ENCODE measurements around the gene CCL21. TPM values are rescaled to one million over a fixed set of nuclear protein-coding genes. Genes with fewer than 3 reads are reported as not detected.
"Not testable (repeated sequence)": the region's sequence is repeated elsewhere in the genome, so short reads cannot be mapped to it uniquely, and the experiment has no call there.

CCL21 gene, protein sequence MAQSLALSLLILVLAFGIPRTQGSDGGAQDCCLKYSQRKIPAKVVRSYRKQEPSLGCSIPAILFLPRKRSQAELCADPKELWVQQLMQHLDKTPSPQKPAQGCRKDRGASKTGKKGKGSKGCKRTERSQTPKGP
- polyA plus RNA-seq (2012; ENCODE audit: insufficient read depth, insufficient read length, low read depth) = not detected

DNA sequence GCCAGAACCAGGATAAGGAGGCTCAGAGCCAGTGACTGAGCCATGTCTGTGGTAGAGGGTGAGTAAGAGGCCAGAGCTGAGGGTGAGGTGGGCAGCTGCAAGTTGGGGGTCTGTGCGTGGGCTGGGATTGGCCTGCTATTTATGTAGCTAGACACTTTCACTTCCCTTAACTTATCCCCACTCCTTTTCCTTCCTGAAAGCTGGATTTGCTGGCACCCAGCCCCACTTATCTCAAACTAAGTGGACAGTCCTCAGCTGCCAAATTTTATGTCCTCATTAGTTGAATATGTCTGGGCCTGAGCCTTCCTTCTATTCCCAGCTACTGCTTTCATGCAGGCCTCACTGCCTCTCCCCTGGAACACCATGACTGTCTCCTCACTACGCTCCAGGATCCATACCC lies at the start of gene CCL21:
CCL21 (minus strand) TSS at position 114 of the 400 bp plus-strand sequence; CDS start at position 44, 70 bp downstream.
- H3K9me3 ChIP-seq = no peaks in the 10 kb centered on the region
- no peaks in the 10 kb centered on the region for H3K4me1 ChIP-seq
- no peaks in the 10 kb centered on the region for H3K36me3 ChIP-seq
- no peak for DNase-seq
- TF ChIP-seq, protein P1, sequence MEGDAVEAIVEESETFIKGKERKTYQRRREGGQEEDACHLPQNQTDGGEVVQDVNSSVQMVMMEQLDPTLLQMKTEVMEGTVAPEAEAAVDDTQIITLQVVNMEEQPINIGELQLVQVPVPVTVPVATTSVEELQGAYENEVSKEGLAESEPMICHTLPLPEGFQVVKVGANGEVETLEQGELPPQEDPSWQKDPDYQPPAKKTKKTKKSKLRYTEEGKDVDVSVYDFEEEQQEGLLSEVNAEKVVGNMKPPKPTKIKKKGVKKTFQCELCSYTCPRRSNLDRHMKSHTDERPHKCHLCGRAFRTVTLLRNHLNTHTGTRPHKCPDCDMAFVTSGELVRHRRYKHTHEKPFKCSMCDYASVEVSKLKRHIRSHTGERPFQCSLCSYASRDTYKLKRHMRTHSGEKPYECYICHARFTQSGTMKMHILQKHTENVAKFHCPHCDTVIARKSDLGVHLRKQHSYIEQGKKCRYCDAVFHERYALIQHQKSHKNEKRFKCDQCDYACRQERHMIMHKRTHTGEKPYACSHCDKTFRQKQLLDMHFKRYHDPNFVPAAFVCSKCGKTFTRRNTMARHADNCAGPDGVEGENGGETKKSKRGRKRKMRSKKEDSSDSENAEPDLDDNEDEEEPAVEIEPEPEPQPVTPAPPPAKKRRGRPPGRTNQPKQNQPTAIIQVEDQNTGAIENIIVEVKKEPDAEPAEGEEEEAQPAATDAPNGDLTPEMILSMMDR (IDR thresholded peaks at IDR 0.05; ENCODE audit: low read depth, low read length) = no peak
- no peak within 1 kb of the TSS for H3K4me3 ChIP-seq (ENCODE audit: low read depth, low read length)
- peaks cover 15% of the 10 kb centered on the region for H3K27me3 ChIP-seq

DNA sequence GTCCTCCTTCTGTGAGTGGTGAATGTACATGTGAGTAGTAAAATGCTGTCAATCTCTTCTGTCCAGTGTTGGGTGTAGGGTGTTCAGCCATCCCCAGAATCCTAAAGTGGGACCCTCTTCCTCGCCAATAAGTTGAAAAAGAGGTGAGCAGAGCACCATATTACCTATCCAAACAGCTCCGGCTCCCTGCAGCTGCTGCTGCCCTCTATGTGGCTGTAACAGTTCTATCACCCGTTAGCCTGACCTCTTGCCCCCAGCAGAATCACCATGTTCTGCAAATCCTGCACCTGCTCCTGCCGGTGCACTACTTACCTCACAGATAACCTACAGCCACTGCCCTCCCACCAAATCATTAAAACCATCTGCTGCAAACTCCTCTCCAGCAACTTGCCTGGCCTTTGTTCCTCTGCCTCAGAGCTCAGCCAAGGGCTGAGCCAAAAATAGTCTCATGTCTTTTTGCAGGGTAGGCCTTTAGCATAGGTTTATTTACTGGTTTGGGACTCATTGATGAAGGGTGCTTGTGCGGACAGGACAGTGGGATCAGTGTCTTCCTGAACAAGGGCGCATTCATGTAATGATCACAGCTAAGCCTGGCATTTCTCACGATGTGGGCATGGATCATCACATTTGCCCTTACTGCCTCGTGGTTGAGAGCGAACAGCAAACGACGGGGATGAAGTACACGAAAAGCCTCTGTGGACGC lies 49.6 kb upstream of the CCL21 start:
- Histone ChIP-seq H3K4me3 (ENCODE audit: low read depth, low read length) (no peak overlapping the region), H3K9me3 (no peaks in the 10 kb centered on the region), H3K27me3 (peaks cover 2% of the 10 kb centered on the region; the same call in 1 of the 2 replicates), H3K36me3 (no peaks in the 10 kb centered on the region), H3K4me1 (no peaks in the 10 kb centered on the region)
- TF ChIP-seq, protein P1 (IDR thresholded peaks at IDR 0.05; ENCODE audit: low read depth, low read length) = no peak
- no peak for DNase-seq

DNA sequence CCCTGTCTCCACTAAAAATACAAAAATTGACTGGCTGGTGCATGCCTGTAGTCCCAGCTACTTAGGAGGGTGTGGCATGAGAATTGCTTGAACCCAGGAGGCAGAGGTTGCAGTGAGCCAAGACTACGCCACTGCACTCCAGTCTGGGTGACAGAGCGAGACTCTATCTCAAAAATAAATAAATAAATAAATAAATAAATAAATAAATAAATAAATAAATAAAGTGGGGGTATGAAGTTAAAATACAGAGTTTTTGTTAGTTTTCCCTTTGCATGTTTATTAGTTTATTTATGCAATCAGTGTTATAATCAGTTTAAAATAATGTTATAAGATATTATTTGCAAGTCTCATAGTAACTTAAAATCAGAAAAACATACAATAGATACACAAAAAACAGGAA lies 40.4 kb upstream of the CCL21 start:
- H3K4me3 ChIP-seq (ENCODE audit: low read depth, low read length) = not testable (repeated sequence)

DNA sequence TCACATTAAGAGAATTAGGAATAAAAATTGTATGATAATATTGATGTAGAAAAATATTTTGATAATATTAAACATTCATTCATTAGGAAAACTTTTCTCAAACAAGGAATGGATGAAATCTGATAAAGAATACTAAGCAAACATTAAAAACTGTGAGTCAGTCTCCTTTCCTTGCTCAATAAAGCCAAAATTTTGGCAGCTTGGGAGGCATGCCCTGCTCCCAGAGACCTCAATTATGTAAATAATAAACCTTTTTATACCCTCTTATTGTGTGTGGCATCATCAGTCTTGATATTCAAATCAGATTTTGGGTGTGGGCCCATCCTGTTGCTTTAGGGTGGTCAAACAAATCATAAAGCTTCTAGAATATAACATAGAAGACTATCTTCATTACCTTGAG lies 36.6 kb upstream of the CCL21 start:
- no peak for DNase-seq
- Histone ChIP-seq H3K4me1 (no peaks in the 10 kb centered on the region), H3K9me3 (no peaks in the 10 kb centered on the region), H3K4me3 (ENCODE audit: low read depth, low read length) (no peak overlapping the region), H3K27me3 (peaks cover 3% of the 10 kb centered on the region; the same call in 1 of the 2 replicates), H3K36me3 (no peaks in the 10 kb centered on the region)
- TF ChIP-seq, protein P1 (IDR thresholded peaks at IDR 0.05; ENCODE audit: low read depth, low read length) = no peak

More for the DNA sequence above, 40.4 kb upstream of the CCL21 start:
- H3K27me3 ChIP-seq = peaks cover 25% of the 10 kb centered on the region
- H3K36me3 ChIP-seq, H3K4me1 ChIP-seq, H3K9me3 ChIP-seq, DNase-seq: not testable (repeated sequence)

DNA sequence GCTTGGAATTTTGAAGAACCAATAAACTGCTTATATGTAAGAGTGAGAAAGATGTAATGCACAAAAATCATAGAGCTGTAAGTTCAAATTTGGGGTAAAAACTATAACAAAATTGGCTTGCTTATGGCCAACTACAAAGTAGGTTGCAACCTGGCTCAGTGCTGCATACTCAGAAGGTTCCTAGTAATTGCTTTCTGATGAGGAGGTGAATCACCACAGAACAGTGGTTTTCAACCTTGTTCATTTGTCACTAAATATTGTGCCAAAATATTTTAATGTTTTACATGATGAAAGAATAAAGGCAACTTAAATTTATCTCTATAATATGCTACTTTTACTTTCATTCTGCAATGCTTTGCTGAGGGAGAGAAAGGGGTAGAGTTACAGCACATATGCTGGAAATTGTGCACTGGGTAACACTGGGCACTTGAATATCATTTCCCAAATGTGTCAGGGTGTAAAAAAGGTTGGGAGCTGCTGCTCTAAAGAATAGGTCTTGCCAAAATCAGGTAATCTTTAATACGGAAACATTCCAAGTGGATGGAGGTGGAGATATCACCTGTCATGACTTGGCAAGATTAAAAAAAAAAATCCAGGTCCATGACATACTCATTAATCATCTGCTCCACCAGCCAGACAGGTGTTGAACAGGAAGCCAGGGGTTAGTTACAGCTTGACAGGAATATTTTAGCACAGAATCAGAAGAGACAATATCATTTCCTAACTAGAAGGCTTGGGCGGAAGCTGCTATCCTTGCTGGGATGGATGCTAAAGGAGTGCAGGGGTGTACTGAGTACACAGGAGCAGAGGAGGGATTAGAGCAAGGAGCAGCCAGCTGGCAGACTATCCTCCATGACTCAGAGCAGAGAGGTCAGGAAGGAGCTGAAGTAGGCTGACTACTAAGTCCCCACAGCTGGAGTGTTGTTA lies 34.6 kb upstream of the CCL21 start:
- TF ChIP-seq, protein P1 (IDR thresholded peaks at IDR 0.05; ENCODE audit: low read depth, low read length) = no peak
- no peaks in the 10 kb centered on the region for H3K36me3 ChIP-seq
- H3K9me3 ChIP-seq = no peaks in the 10 kb centered on the region
- no peaks in the 10 kb centered on the region for H3K4me1 ChIP-seq
- no peak overlapping the region for H3K4me3 ChIP-seq (ENCODE audit: low read depth, low read length)
- no peak for DNase-seq
- peaks cover 3% of the 10 kb centered on the region; the same call in 1 of the 2 replicates for H3K27me3 ChIP-seq

DNA sequence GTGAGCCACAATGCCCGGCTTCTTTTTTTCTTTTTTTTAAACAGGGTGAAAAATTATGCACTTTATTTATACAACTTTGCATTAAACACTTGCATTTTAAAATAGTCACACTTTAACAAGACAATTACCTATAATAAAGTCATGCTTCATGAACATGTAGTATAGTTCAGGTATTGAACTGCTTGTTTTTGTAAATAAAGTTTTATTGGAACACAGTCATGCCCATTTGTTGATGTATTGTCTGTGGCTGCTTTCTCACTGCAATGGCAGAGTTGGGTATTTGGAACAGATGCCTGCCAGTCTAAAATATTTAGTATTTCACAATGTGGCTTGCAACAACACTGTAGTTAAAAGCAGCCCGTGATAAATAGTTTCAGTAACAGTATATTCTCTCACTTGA lies 32.8 kb upstream of the CCL21 start:
- no peaks in the 10 kb centered on the region for H3K9me3 ChIP-seq
- no peaks in the 10 kb centered on the region for H3K4me1 ChIP-seq
- TF ChIP-seq, protein P1 (IDR thresholded peaks at IDR 0.05; ENCODE audit: low read depth, low read length) = no peak
- H3K27me3 ChIP-seq = peaks cover 3% of the 10 kb centered on the region; the same call in 1 of the 2 replicates
- H3K36me3 ChIP-seq = no peaks in the 10 kb centered on the region
- H3K4me3 ChIP-seq (ENCODE audit: low read depth, low read length) = no peak overlapping the region
- no peak for DNase-seq

Measured in BE2C (cell line).